ENCODE data around the gene GPRC5A. TPM values are rescaled to one million over a fixed set of nuclear protein-coding genes. Genes with fewer than 3 reads are reported as not detected.

GPRC5A gene
- total RNA-seq, 1 experiment from 2014 or later = 2.6 TPM

- DNase-seq (ENCODE audit: low read depth) = no peak
Observed at GRCh38 chr12:12939888-12940287, 48.5 kb downstream of the GPRC5A start.

GRCh38 chr12:12941450-12942350 lies 50.3 kb downstream of the GPRC5A start:
- DNase-seq (ENCODE audit: low read depth) = peak; percentile 29

- no peak for DNase-seq (ENCODE audit: low read depth)
Observed at GRCh38 chr12:12943586-12944260, 52.4 kb downstream of the GPRC5A start.

- DNase-seq (ENCODE audit: low read depth) = no peak
Observed at GRCh38 chr12:12945591-12945990, 54.2 kb downstream of the GPRC5A start.

- peak; percentile 21 for DNase-seq (ENCODE audit: low read depth)
Observed at GRCh38 chr12:12946686-12947355, 55.5 kb downstream of the GPRC5A start.

GRCh38 chr12:12947902-12948301 lies 56.5 kb downstream of the GPRC5A start:
- DNase-seq (ENCODE audit: low read depth) = no peak

GRCh38 chr12:12951504-12951903 lies 60.1 kb downstream of the GPRC5A start:
- no peak for DNase-seq (ENCODE audit: low read depth)

- no peak for DNase-seq (ENCODE audit: low read depth)
Observed at GRCh38 chr12:12952036-12952435, 60.7 kb downstream of the GPRC5A start, which contains the start of gene GPRC5D. Gene GPRC5D, minus strand, starts transcription at chr12:12952170. Its CDS starts 1,786 bp downstream, at chr12:12950384.

GRCh38 chr12:12954356-12954755 lies 63.0 kb downstream of the GPRC5A start:
- no peak for DNase-seq (ENCODE audit: low read depth)

- DNase-seq (ENCODE audit: low read depth) = no peak
Observed at GRCh38 chr12:12954878-12955625, 63.7 kb downstream of the GPRC5A start.

GRCh38 chr12:12958886-12959285 lies 67.5 kb downstream of the GPRC5A start:
- DNase-seq (ENCODE audit: low read depth) = no peak

GRCh38 chr12:12960639-12961209 lies 69.4 kb downstream of the GPRC5A start:
- DNase-seq (ENCODE audit: low read depth) = no peak

- DNase-seq (ENCODE audit: low read depth) = no peak
Observed at GRCh38 chr12:12964255-12964654, 72.9 kb downstream of the GPRC5A start.

- DNase-seq (ENCODE audit: low read depth) = no peak
Observed at GRCh38 chr12:12965836-12966235, 74.5 kb downstream of the GPRC5A start.

Other genes starting within 250 kb of the GPRC5A start
- 0.34 and 0.64 TPM in 2 replicates for gene GPR19, start 195.4 kb upstream of the GPRC5A start, total RNA-seq (2014; rRNA removed)
- 21.2 and 27.4 TPM in 2 replicates for gene CDKN1B, start 174.2 kb upstream of the GPRC5A start, total RNA-seq (2014; rRNA removed)
- gene APOLD1, start 105.9 kb upstream of the GPRC5A start, total RNA-seq (2014; rRNA removed) = 8.0 and 9.3 TPM in 2 replicates
- 69.2 and 69.4 TPM in 2 replicates for gene DDX47, start 78.2 kb upstream of the GPRC5A start, total RNA-seq (2014; rRNA removed)
- gene GPRC5D, start 60.6 kb downstream of the GPRC5A start, total RNA-seq (2014; rRNA removed) = not detected in 2 replicates
- gene HEBP1, start 108.7 kb downstream of the GPRC5A start, total RNA-seq (2014; rRNA removed) = 7.7 and 8.0 TPM in 2 replicates
- 9.1 and 9.2 TPM in 2 replicates for gene FAM234B, start 152.8 kb downstream of the GPRC5A start, total RNA-seq (2014; rRNA removed)
- gene GSG1, start 212.1 kb downstream of the GPRC5A start, total RNA-seq (2014; rRNA removed) = 6.7 and 9.0 TPM in 2 replicates

All from LHCN-M2 (cell line).